T-helper 17 cell (primary cell): ENCODE measurements around the gene INSM1. TPM values are rescaled to one million over a fixed set of nuclear protein-coding genes. Genes with fewer than 3 reads are reported as not detected.

ENCODE experiments used
- ATAC-seq: fragments of 150-1000 bp; cut with Tn5 transposase; 2 replicates; pipeline ENCODE4 v1.10.0; 2021; ENCODE audit warnings: mild to moderate bottlenecking, moderate library complexity
- DNase-seq, 3 donors: peaks; one replicate each; pipeline versions ENCODE4 v3.0.0 to v3.0.0-alpha.2; 2020 to 2021
- H3K9me3 ChIP-seq: one replicate; pipeline ENCODE4 v1.7.0; 2013; ENCODE audit warnings: low read length, mild to moderate bottlenecking; ENCODE audit not compliant: control insufficient read depth, poor library complexity, severe bottlenecking
- H3K27ac Mint-ChIP-seq: one replicate; pipeline ENCODE4 v1.8.0; 2022; ENCODE audit warnings: mild to moderate bottlenecking, moderate library complexity, mixed read lengths
- H3K27me3 Mint-ChIP-seq: one replicate; pipeline ENCODE4 v1.8.0; 2022; ENCODE audit warnings: mixed read lengths
- H3K36me3 Mint-ChIP-seq: one replicate; pipeline ENCODE4 v1.8.0; 2022; ENCODE audit warnings: low read depth, mixed read lengths
- H3K4me1 Mint-ChIP-seq: one replicate; pipeline ENCODE4 v1.8.0; 2022; ENCODE audit warnings: mild to moderate bottlenecking, mixed read lengths
- H3K4me3 Mint-ChIP-seq: one replicate; pipeline ENCODE4 v1.8.0; 2022; ENCODE audit warnings: mild to moderate bottlenecking, moderate library complexity, mixed read lengths
- total RNA-seq, 4 donors: library from RNA in 2 of 4; stranded (reverse) in 2 of 4; gene quantifications; one replicate each; pipeline ENCODE4 v1.2.3 and lab custom pipeline; 2022 to 2026

Gene INSM1
- total RNA-seq, 2 donors from 2014 or later = not detected

- peaks cover 3% of the 10 kb centered on the region for H3K36me3 Mint-ChIP-seq
- peaks cover 58% of the 10 kb centered on the region for H3K27me3 Mint-ChIP-seq
- H3K27ac Mint-ChIP-seq = no peak overlapping the region
- H3K4me3 Mint-ChIP-seq = no peak overlapping the region
- DNase-seq (no peak), ATAC-seq (no peak)
- H3K9me3 ChIP-seq = no peaks in the 10 kb centered on the region
- H3K4me1 Mint-ChIP-seq = peaks cover 14% of the 10 kb centered on the region
These were observed 2.3 kb upstream of the INSM1 start for GRCh38 chr20:20365480-20366161.

DNA sequence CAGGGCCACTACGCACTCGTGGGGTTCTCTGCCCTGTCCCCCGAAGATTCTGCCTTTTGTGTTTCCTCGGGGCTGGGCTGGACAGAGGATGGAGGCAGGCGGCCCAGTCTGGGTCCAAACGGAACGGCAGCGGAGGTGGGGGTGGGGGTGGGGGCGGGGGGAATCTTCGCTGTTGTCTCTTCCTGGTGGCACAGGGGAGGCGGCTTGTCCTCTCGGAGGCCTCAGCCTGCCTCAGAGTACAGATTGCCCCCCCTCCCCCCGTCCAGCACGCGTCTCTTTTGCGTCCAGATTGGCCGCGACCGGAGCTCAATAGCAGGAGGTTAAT is 1.4 kb upstream of the INSM1 start:
- Mint-ChIP-seq H3K27ac (no peak overlapping the region), H3K4me1 (peaks cover 12% of the 10 kb centered on the region), H3K27me3 (peaks cover 57% of the 10 kb centered on the region), H3K36me3 (peaks cover 3% of the 10 kb centered on the region), H3K4me3 (peak overlapping the region; percentile 59)
- DNase-seq (no peak), ATAC-seq (no peak)
- no peaks in the 10 kb centered on the region for H3K9me3 ChIP-seq

DNA sequence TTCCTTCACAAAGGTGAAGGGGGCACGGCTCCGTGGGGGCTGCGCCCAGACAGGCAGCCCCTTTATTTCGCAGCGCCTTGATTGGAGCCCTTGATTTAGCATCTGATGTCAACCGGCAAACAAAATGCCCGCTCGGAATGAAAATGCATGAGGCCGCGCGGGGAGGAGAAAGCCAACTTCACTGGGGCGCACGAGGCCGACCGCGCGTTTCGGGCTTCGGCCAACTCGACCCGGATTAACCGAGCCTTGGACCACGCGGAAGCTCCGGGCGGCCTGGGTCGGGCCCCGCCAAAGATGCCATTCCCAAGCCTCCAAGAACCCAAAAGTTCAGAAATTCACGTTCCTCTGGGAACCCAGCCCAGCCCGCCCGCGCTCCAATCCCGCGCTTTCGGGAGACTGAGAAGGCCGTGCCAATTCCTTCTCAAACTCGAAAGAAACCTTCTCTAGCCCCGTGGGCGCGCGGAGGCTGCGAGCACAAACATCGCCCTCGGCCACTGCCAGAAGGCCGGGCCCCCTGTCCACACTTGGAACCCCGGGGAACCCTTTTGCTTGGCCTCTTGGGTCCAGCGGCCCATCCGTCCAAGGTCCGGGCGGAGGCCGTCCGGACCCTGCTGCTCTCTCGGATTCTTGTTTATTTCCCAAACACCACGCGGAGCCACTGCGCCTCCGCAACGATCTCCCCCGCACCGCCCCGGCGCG is 879 bp upstream of the INSM1 start:
- no peaks in the 10 kb centered on the region for H3K9me3 ChIP-seq
- H3K4me3 Mint-ChIP-seq = peak overlapping the region; percentile 59
- H3K27me3 Mint-ChIP-seq = peaks cover 57% of the 10 kb centered on the region
- peaks cover 3% of the 10 kb centered on the region for H3K36me3 Mint-ChIP-seq
- H3K27ac Mint-ChIP-seq = no peak overlapping the region
- peaks cover 12% of the 10 kb centered on the region for H3K4me1 Mint-ChIP-seq
- ATAC-seq (no peak), DNase-seq (no peak)

DNA sequence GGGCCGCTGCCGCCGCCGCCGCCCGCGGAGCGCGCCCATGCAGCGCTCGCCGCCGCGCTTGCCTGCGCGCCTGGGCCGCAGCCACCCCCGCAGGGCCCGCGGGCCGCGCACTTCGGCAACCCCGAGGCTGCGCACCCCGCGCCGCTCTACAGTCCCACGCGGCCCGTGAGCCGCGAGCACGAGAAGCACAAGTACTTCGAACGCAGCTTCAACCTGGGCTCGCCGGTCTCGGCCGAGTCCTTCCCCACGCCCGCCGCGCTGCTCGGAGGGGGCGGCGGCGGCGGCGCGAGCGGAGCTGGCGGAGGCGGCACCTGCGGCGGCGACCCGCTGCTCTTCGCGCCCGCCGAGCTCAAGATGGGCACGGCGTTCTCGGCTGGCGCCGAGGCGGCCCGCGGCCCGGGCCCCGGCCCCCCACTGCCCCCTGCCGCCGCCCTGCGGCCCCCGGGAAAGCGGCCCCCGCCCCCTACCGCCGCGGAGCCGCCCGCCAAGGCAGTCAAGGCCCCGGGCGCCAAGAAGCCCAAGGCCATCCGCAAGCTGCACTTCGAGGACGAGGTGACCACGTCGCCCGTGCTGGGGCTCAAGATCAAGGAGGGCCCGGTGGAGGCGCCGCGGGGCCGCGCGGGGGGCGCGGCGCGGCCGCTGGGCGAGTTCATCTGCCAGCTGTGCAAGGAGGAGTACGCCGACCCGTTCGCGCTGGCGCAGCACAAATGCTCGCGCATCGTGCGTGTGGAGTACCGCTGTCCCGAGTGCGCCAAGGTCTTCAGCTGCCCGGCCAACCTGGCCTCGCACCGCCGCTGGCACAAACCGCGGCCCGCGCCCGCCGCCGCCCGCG is 730 bp downstream of the INSM1 start:
- no peak for DNase-seq
- ATAC-seq = no peak
- Mint-ChIP-seq H3K4me1 (peaks cover 12% of the 10 kb centered on the region), H3K27ac (no peak overlapping the region), H3K27me3 (peaks cover 57% of the 10 kb centered on the region), H3K4me3 (no peak overlapping the region), H3K36me3 (peaks cover 7% of the 10 kb centered on the region)
- no peaks in the 10 kb centered on the region for H3K9me3 ChIP-seq

DNA sequence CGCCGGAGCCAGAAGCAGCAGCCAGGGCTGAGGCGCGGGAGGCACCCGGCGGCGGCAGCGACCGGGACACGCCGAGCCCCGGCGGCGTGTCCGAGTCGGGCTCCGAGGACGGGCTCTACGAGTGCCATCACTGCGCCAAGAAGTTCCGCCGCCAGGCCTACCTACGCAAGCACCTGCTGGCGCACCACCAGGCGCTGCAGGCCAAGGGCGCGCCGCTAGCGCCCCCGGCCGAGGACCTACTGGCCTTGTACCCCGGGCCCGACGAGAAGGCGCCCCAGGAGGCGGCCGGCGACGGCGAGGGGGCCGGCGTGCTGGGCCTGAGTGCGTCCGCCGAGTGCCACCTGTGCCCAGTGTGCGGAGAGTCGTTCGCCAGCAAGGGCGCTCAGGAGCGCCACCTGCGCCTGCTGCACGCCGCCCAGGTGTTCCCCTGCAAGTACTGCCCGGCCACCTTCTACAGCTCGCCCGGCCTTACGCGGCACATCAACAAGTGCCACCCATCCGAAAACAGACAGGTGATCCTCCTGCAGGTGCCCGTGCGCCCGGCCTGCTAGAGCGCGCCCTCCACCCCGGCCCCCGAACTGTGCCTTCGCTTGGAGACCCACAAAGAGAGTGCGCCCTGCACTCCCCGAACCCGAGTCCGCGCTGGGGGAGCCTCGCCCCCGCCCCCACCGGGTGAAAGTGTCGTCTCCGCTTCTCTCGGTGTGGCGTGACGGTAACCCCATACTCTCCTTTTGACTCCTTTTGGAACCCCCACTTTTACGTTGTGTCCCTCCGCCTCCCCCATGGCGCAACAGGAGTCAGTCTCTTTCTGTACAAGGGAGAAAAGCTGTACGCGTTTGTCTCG is 1.6 kb downstream of the INSM1 start:
- DNase-seq (no peak), ATAC-seq (no peak)
- no peaks in the 10 kb centered on the region for H3K9me3 ChIP-seq
- Mint-ChIP-seq H3K27me3 (peaks cover 64% of the 10 kb centered on the region), H3K27ac (no peak overlapping the region), H3K4me1 (peaks cover 12% of the 10 kb centered on the region), H3K36me3 (peaks cover 7% of the 10 kb centered on the region), H3K4me3 (peak overlapping the region; percentile 86)

DNA sequence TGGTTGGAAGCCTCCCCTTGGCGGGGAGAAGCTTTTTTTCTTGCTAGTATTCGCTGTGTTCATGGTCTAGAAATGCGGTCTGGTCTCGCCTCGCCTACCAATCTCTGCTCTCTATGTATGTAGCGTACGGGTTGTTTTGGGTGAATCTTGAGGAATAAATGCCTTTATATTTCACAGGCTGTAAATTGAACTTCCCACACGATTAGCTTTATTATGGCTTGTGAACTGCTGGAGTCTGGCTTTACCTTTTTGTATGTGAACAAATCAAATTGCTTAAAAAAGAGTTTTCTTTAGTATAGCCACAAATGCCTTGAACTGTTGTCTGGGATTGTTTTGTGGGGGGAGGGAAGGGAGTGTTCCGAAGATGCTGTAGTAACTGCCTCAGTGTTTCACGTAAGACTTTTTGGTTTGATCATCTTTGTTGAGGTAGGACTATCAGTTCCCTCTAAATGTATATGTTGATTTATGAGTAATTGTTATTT is 2.2 kb downstream of the INSM1 start:
- no peak overlapping the region for H3K27ac Mint-ChIP-seq
- DNase-seq (no peak), ATAC-seq (no peak)
- peaks cover 7% of the 10 kb centered on the region for H3K36me3 Mint-ChIP-seq
- H3K27me3 Mint-ChIP-seq = peaks cover 65% of the 10 kb centered on the region
- H3K4me3 Mint-ChIP-seq = peak overlapping the region; percentile 86
- no peaks in the 10 kb centered on the region for H3K9me3 ChIP-seq
- H3K4me1 Mint-ChIP-seq = peaks cover 12% of the 10 kb centered on the region

GRCh38 chr20:20371083-20371482 is 3.2 kb downstream of the INSM1 start:
- H3K9me3 ChIP-seq = no peaks in the 10 kb centered on the region
- no peak for ATAC-seq
- no peak overlapping the region for H3K4me3 Mint-ChIP-seq
- DNase-seq = no peak
- peaks cover 67% of the 10 kb centered on the region for H3K27me3 Mint-ChIP-seq
- H3K4me1 Mint-ChIP-seq = peaks cover 8% of the 10 kb centered on the region
- H3K27ac Mint-ChIP-seq = no peak overlapping the region
- H3K36me3 Mint-ChIP-seq = peaks cover 7% of the 10 kb centered on the region

DNA sequence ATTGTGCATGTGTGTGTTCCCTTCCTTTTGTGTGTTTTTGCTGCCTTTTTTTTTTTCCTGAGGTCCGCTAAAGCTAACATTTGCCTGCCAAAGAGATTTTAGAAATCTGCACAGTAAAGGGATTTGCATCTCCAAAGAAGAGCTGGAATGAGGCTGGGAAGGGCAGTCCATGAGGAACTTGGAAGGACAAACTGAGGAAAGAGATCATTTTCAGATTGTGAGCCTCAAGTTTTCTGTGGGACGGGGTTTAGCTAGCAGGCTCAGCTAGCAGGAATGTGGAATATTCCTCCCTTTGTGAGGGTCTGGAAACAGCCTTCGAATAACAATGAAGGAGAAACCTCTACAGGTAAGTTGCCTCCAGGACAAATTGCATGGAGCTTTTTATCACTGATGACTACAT is 3.8 kb downstream of the INSM1 start:
- Mint-ChIP-seq H3K27me3 (peaks cover 69% of the 10 kb centered on the region), H3K27ac (no peak overlapping the region), H3K4me1 (peaks cover 8% of the 10 kb centered on the region), H3K4me3 (no peak overlapping the region), H3K36me3 (peaks cover 7% of the 10 kb centered on the region)
- ATAC-seq (no peak), DNase-seq (no peak)
- H3K9me3 ChIP-seq = no peaks in the 10 kb centered on the region

DNA sequence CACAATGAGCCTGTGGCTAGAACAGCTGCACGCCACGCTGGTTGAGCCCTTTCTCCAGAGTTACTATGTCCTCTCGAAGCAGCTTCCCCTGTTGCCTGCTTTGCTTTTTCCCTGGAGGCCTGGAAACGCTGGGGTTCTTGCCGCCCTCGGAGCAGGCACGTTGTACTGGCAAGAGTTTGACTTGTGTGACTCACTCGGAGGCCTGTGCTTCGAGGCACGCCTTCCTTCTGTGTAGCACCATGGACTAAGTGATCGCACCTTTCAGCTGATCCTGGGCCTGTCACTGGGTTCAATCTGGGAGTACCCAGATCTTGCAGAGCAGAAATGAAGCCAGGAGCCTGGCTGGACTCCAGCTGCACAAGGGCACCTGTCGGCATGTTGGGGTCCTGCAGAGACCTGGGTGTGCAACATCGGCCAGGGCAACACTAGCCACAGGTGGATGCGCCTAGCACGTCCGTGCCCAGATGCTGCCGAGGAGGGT is 5.2 kb downstream of the INSM1 start:
- Mint-ChIP-seq H3K4me3 (no peak overlapping the region), H3K4me1 (peaks cover 7% of the 10 kb centered on the region)
- ATAC-seq = no peak

GRCh38 chr20:20375862-20376261 is 8.0 kb downstream of the INSM1 start:
- H3K9me3 ChIP-seq = no peaks in the 10 kb centered on the region
- DNase-seq (no peak), ATAC-seq (no peak)
- no peaks in the 10 kb centered on the region for H3K4me1 Mint-ChIP-seq
- no peak overlapping the region for H3K27ac Mint-ChIP-seq
- peaks cover 3% of the 10 kb centered on the region for H3K36me3 Mint-ChIP-seq
- peaks cover 66% of the 10 kb centered on the region for H3K27me3 Mint-ChIP-seq
- no peak overlapping the region for H3K4me3 Mint-ChIP-seq

More for the DNA sequence above, 5.2 kb downstream of the INSM1 start:
- Mint-ChIP-seq H3K36me3 (peaks cover 7% of the 10 kb centered on the region), H3K27ac (no peak overlapping the region), H3K27me3 (peaks cover 63% of the 10 kb centered on the region)
- no peak for DNase-seq
- H3K9me3 ChIP-seq = no peaks in the 10 kb centered on the region

- DNase-seq (no peak), ATAC-seq (no peak)
- Mint-ChIP-seq H3K4me3 (no peak overlapping the region), H3K36me3 (no peaks in the 10 kb centered on the region), H3K27me3 (peaks cover 10% of the 10 kb centered on the region), H3K4me1 (no peaks in the 10 kb centered on the region), H3K27ac (no peak overlapping the region)
- no peaks in the 10 kb centered on the region for H3K9me3 ChIP-seq
These were observed 18.3 kb downstream of the INSM1 start for GRCh38 chr20:20386192-20386591.

GRCh38 chr20:20390393-20390792 is 22.5 kb downstream of the INSM1 start:
- Mint-ChIP-seq H3K27ac (no peak overlapping the region), H3K36me3 (no peaks in the 10 kb centered on the region), H3K4me3 (no peak overlapping the region), H3K4me1 (no peaks in the 10 kb centered on the region), H3K27me3 (no peaks in the 10 kb centered on the region)
- no peaks in the 10 kb centered on the region for H3K9me3 ChIP-seq
- DNase-seq (no peak), ATAC-seq (no peak)
